Prostate gland (tissue), 2 donors: Measurements from ENCODE around the gene GPR35. TPM values are rescaled to one million over a fixed set of nuclear protein-coding genes. Genes with fewer than 3 reads are reported as not detected.

Source experiments
- DNase-seq: peaks from one replicate; pipeline ENCODE4 v3.0.0-alpha.2; 2019; ENCODE audit warnings: low spot score
- H3K27ac ChIP-seq, 2 donors: fragments of 200-600 bp; sonication (generic); 2 replicates each; pipeline ENCODE4 v1.5.1; 2017 to 2019
- H3K27me3 ChIP-seq: fragments of 200-600 bp; sonication (generic); replicated peaks from 2 replicates; pipeline ENCODE4 v1.5.1; 2019; ENCODE audit not compliant: insufficient read depth
- H3K36me3 ChIP-seq, 2 donors: fragments of 200-600 bp; sonication (generic); 1 replicate in 1 of 2; 2 replicates in 1 of 2; pipeline versions ENCODE4 v1.5.1 to v1.8.1; 2017 to 2019
- H3K4me1 ChIP-seq: fragments of 200-600 bp; sonication (generic); replicated peaks from 2 replicates; pipeline ENCODE4 v1.5.1; 2019
- H3K4me3 ChIP-seq, 2 donors: fragments of 200-600 bp; sonication (generic); 2 replicates each; pipeline ENCODE4 v1.5.1; 2017 to 2019
- H3K9me3 ChIP-seq: fragments of 200-600 bp; sonication (generic); 2 replicates; pipeline ENCODE4 v1.5.1; 2017
- CTCF ChIP-seq, 4 experiments: fragments of 200-600 bp in 2 of 4; fragments of 450-650 bp in 2 of 4; sonication (generic) in 2 of 4; IDR thresholded peaks; 1 replicate in 3 of 4; 2 replicates in 1 of 4; pipeline ENCODE4 v1.5.1; 2016 to 2019; ENCODE audit warnings: antibody characterized with exemption in 4 of 4, mild to moderate bottlenecking in 2 of 4, moderate library complexity in 2 of 4
- POLR2A ChIP-seq: fragments of 450-650 bp; IDR thresholded peaks from one replicate; pipeline ENCODE4 v1.6.1; 2016; ENCODE audit warnings: antibody characterized with exemption, mild to moderate bottlenecking
- POLR2AphosphoS5 ChIP-seq: sonication (generic); formaldehyde crosslinking; IDR thresholded peaks from one replicate; pipeline ENCODE4 v1.6.1; 2017; ENCODE audit warnings: antibody characterized with exemption
- WGBS: methylation state at CpG from one replicate; pipeline ENCODE4 v1.1.5; 2018; 5-methylcytosine and 5-hydroxymethylcytosine counted together
- intact Hi-C: fragments of 100-400 bp; cut with DNase I; formaldehyde crosslinking; loops from one replicate; pipeline ENCODE4 v1.14.2; 2022
- total RNA-seq, 2 donors: library from RNA; depleted of rRNA; stranded (reverse); fragments of >200 nt; gene quantifications; one replicate each; pipeline ENCODE4 v1.1.0, GENCODE V29; 2016

Gene GPR35
- total RNA-seq, 2 donors from 2014 or later: 3.3 to 4.6 TPM

- no peaks in the 10 kb centered on the region for H3K36me3 ChIP-seq
- 49% methylated on average over 19 of the region's 19 CpGs for WGBS
- TF ChIP-seq CTCF (IDR thresholded peaks at IDR 0.05) (no peak), POLR2AphosphoS5 (no peak), POLR2A (no peak)
- H3K27ac ChIP-seq: no peak overlapping the region
- DNase-seq: no peak
- H3K9me3 ChIP-seq: no peaks in the 10 kb centered on the region
- H3K4me1 ChIP-seq: no peaks in the 10 kb centered on the region
- intact Hi-C loops: no loop called here
- no peak overlapping the region for H3K4me3 ChIP-seq
- no peaks in the 10 kb centered on the region for H3K27me3 ChIP-seq
Observed at GRCh38 chr2:240619506-240620148, 5.7 kb upstream of the GPR35 start.

GRCh38 chr2:240620149-240620731, 5.0 kb upstream of the GPR35 start:
- H3K36me3 ChIP-seq: no peaks in the 10 kb centered on the region

GRCh38 chr2:240620859-240621258, 4.4 kb upstream of the GPR35 start:
- no peak overlapping the region for H3K27ac ChIP-seq
- H3K27me3 ChIP-seq: no peaks in the 10 kb centered on the region
- no peak for DNase-seq
- no peaks in the 10 kb centered on the region for H3K9me3 ChIP-seq
- H3K4me3 ChIP-seq: no peak overlapping the region
- TF ChIP-seq POLR2A (no peak), CTCF (IDR thresholded peaks at IDR 0.05) (no peak), POLR2AphosphoS5 (no peak)
- 93% methylated on average over 7 of the region's 7 CpGs for WGBS
- intact Hi-C loops: no loop called here
- no peaks in the 10 kb centered on the region for H3K36me3 ChIP-seq
- H3K4me1 ChIP-seq: no peaks in the 10 kb centered on the region

More at GRCh38 chr2:240620149-240620731, 5.0 kb upstream of the GPR35 start:
- no peak for DNase-seq
- intact Hi-C loops: no loop called here
- H3K4me3 ChIP-seq: no peak overlapping the region
- TF ChIP-seq CTCF (IDR thresholded peaks at IDR 0.05) (no peak), POLR2AphosphoS5 (no peak), POLR2A (no peak)
- no peaks in the 10 kb centered on the region for H3K4me1 ChIP-seq
- no peak overlapping the region for H3K27ac ChIP-seq
- no peaks in the 10 kb centered on the region for H3K9me3 ChIP-seq
- H3K27me3 ChIP-seq: no peaks in the 10 kb centered on the region
- 90% methylated on average over 12 of the region's 13 CpGs for WGBS

GRCh38 chr2:240622060-240622411, 3.2 kb upstream of the GPR35 start:
- H3K27ac ChIP-seq: no peak overlapping the region
- 87% methylated on average over 8 of the region's 9 CpGs for WGBS
- H3K9me3 ChIP-seq: no peaks in the 10 kb centered on the region
- no peak for DNase-seq
- H3K4me3 ChIP-seq: no peak overlapping the region
- no peaks in the 10 kb centered on the region for H3K4me1 ChIP-seq
- H3K27me3 ChIP-seq: no peaks in the 10 kb centered on the region
- no peaks in the 10 kb centered on the region for H3K36me3 ChIP-seq
- TF ChIP-seq CTCF (IDR thresholded peaks at IDR 0.05) (no peak), POLR2AphosphoS5 (no peak), POLR2A (no peak)
- intact Hi-C loops: no loop called here

- WGBS: 69% methylated on average over 36 of the region's 37 CpGs
- no peaks in the 10 kb centered on the region for H3K27me3 ChIP-seq
- no peak overlapping the region for H3K27ac ChIP-seq
- intact Hi-C loops: no loop called here
- no peak overlapping the region for H3K4me3 ChIP-seq
- DNase-seq: no peak
- no peaks in the 10 kb centered on the region for H3K36me3 ChIP-seq
- no peaks in the 10 kb centered on the region for H3K9me3 ChIP-seq
- H3K4me1 ChIP-seq: no peaks in the 10 kb centered on the region
- TF ChIP-seq POLR2AphosphoS5 (no peak), CTCF (IDR thresholded peaks at IDR 0.05) (no peak), POLR2A (no peak)
Observed at GRCh38 chr2:240622531-240623235, 2.6 kb upstream of the GPR35 start.
